Head of caudate nucleus (tissue), 42 donors: ENCODE measurements around the gene OR4C16.

Source experiments
- DNase-seq, 42 donors: peaks; one replicate each; pipeline versions ENCODE4 v3.0.0 to v3.0.0-alpha.2; 2020 to 2021; ENCODE audit warnings: mixed read lengths in 7 of 42
- intact Hi-C: fragments of 100-400 bp; cut with DNase I; formaldehyde crosslinking; loops from one replicate; pipeline ENCODE4 v1.15.0; 2022

Gene OR4C16, protein sequence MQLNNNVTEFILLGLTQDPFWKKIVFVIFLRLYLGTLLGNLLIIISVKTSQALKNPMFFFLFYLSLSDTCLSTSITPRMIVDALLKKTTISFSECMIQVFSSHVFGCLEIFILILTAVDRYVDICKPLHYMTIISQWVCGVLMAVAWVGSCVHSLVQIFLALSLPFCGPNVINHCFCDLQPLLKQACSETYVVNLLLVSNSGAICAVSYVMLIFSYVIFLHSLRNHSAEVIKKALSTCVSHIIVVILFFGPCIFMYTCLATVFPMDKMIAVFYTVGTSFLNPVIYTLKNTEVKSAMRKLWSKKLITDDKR

DNA sequence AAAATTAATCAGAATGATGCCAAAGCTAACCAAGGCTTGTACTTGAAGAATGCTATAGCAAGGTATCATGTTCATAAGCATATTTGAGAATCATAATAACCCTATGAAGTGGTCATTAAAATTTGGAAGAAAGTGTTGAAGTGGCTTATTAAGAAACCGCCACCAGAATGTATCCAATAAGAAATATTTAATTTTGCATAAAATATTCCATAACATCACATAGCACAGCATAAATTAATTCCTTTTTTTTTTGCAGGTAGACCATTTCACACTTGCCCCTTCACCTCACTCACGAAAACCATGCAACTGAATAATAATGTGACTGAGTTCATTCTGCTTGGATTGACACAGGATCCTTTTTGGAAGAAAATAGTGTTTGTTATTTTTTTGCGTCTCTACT lies at the start of gene OR4C16:
TSS of gene OR4C16 (plus strand) at position 301 of the 400 bp plus-strand sequence. CDS start at position 301, 0 bp downstream.
- intact Hi-C loops, result no loop called here

GRCh38 chr11:55554169-55554568 lies 17.8 kb upstream of the OR4C16 start, which contains the start of gene OR4C15:
Gene OR4C15 (plus strand): TSS chr11:55554469. CDS start chr11:55554469, 0 bp downstream.
- intact Hi-C loops, result no loop called here
- no peak for DNase-seq

More for the DNA sequence above, at the start of gene OR4C16:
- no peak for DNase-seq

DNA sequence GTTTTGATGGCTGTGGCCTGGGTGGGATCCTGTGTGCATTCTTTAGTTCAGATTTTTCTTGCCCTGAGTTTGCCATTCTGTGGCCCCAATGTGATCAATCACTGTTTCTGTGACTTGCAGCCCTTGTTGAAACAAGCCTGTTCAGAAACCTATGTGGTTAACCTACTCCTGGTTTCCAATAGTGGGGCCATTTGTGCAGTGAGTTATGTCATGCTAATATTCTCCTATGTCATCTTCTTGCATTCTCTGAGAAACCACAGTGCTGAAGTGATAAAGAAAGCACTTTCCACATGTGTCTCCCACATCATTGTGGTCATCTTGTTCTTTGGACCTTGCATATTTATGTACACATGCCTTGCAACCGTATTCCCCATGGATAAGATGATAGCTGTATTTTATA lies 620 bp downstream of the OR4C16 start:
- intact Hi-C loops, result no loop called here
- DNase-seq, result no peak

- DNase-seq, result no peak
- intact Hi-C loops, result no loop called here
These were observed 35.6 kb downstream of the OR4C16 start, which contains the start of gene OR4C11 for GRCh38 chr11:55607545-55607944. Gene OR4C11 (minus strand): TSS chr11:55607645. CDS start chr11:55604373, 3,272 bp downstream.
